Neuron (in vitro differentiated cells): ENCODE results near the gene WFS1.

Experiments used
- H2AFZ ChIP-seq: one replicate; pipeline ENCODE4 v1.6.1; 2013; ENCODE audit warnings: low read depth, mild to moderate bottlenecking, inconsistent platforms, low read length, moderate library complexity
- H3K27me3 ChIP-seq: one replicate; pipeline ENCODE4 v1.6.1; 2013; ENCODE audit warnings: low read length; ENCODE audit not compliant: insufficient read depth
- H3K36me3 ChIP-seq: one replicate; pipeline ENCODE4 v1.6.1; 2013; ENCODE audit warnings: low read length; ENCODE audit not compliant: insufficient read depth
- H3K4me1 ChIP-seq: one replicate; pipeline ENCODE4 v1.6.1; 2013; ENCODE audit warnings: low read length; ENCODE audit not compliant: insufficient read depth
- H3K4me3 ChIP-seq: 2 replicates; pipeline ENCODE4 v1.5.1; 2013; ENCODE audit warnings: mild to moderate bottlenecking, low read length, moderate library complexity
- H3K9me3 ChIP-seq: one replicate; pipeline ENCODE4 v1.6.1; 2013; ENCODE audit warnings: low read length

Gene WFS1

DNA sequence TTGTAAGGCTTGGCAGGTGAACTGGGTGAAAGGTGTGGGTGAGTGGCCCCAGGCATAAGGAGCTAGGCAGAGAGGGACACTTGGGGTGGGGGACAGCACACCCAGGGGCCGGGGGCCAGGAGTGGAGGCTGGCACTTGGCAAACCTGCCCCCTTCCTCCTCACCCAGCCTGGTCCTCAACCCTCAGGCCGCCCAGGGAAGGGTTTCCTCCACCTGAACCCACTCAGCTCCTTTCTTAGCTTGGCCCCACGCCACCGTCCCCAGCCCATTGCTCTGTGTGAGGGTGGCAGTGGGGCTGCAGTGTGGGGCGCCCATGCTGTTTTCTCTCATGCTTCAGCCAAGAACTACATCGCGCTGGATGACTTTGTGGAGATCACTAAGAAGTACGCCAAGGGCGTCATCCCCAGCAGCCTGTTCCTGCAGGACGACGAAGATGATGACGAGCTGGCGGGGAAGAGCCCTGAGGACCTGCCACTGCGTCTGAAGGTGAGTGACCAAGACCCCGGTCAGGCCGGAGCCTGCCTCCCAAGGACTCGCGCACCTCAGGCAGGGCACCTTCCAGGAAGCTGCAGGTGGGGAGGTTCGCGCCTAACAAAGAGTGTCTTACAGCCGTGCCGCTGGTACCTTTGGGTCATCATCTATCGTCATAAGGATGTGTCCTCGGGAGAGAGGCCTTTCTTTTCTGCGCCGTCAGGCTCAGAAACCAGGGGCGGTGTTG, 25.2 kb downstream of the WFS1 start:
- Histone ChIP-seq H3K4me1 (no peaks in the 10 kb centered on the region), H3K9me3 (no peaks in the 10 kb centered on the region), H3K27me3 (no peaks in the 10 kb centered on the region), H2AFZ (no peak overlapping the region), H3K4me3 (no peak overlapping the region), H3K36me3 (peaks cover 23% of the 10 kb centered on the region)

DNA sequence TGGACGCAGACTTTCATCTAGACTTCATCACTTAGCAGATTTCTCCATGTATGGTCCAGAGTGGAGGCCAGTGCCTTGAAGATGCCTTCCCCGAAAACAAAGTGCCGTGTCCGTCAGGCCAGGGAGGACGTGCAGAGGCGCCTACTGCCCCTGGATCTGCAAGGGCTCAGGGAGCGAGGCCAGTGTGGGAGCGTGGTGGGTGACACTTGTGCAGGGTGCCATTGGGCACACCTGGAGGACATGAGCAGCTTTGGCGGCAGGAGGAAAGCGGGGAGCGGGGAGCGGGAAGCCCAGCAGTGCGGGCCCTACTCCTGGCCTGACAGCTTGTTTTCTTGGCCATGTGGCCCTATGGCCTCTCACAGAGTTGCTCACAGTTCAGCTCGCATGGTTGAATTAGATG, 25.8 kb downstream of the WFS1 start:
- Histone ChIP-seq H3K9me3 (no peaks in the 10 kb centered on the region), H3K4me3 (no peak overlapping the region), H3K4me1 (no peaks in the 10 kb centered on the region), H2AFZ (no peak overlapping the region), H3K36me3 (peaks cover 22% of the 10 kb centered on the region), H3K27me3 (no peaks in the 10 kb centered on the region)

- Histone ChIP-seq H3K4me1 (no peaks in the 10 kb centered on the region), H2AFZ (no peak overlapping the region), H3K36me3 (peaks cover 24% of the 10 kb centered on the region), H3K27me3 (no peaks in the 10 kb centered on the region), H3K4me3 (no peak overlapping the region), H3K9me3 (no peaks in the 10 kb centered on the region)
Observed at GRCh38 chr4:6296026-6296425, 26.4 kb downstream of the WFS1 start.

GRCh38 chr4:6297266-6297815, 27.7 kb downstream of the WFS1 start:
- H3K27me3 ChIP-seq: no peaks in the 10 kb centered on the region
- no peaks in the 10 kb centered on the region for H3K4me1 ChIP-seq
- no peak overlapping the region for H3K4me3 ChIP-seq
- H3K36me3 ChIP-seq: peaks cover 34% of the 10 kb centered on the region
- H2AFZ ChIP-seq: no peak overlapping the region
- no peaks in the 10 kb centered on the region for H3K9me3 ChIP-seq

- H3K9me3 ChIP-seq: no peaks in the 10 kb centered on the region
- H2AFZ ChIP-seq: no peak overlapping the region
- no peaks in the 10 kb centered on the region for H3K4me1 ChIP-seq
- peaks cover 36% of the 10 kb centered on the region for H3K36me3 ChIP-seq
- no peak overlapping the region for H3K4me3 ChIP-seq
- H3K27me3 ChIP-seq: no peaks in the 10 kb centered on the region
Observed at GRCh38 chr4:6298035-6298434, 28.4 kb downstream of the WFS1 start.

GRCh38 chr4:6298852-6299251, 29.2 kb downstream of the WFS1 start:
- H3K4me3 ChIP-seq: no peak overlapping the region
- H3K27me3 ChIP-seq: no peaks in the 10 kb centered on the region
- peaks cover 36% of the 10 kb centered on the region for H3K36me3 ChIP-seq
- no peaks in the 10 kb centered on the region for H3K4me1 ChIP-seq
- no peaks in the 10 kb centered on the region for H3K9me3 ChIP-seq
- H2AFZ ChIP-seq: no peak overlapping the region

GRCh38 chr4:6299875-6300274, 30.2 kb downstream of the WFS1 start:
- H3K9me3 ChIP-seq: no peaks in the 10 kb centered on the region
- no peaks in the 10 kb centered on the region for H3K4me1 ChIP-seq
- H2AFZ ChIP-seq: no peak overlapping the region
- H3K27me3 ChIP-seq: no peaks in the 10 kb centered on the region
- peaks cover 27% of the 10 kb centered on the region for H3K36me3 ChIP-seq
- H3K4me3 ChIP-seq: no peak overlapping the region

DNA sequence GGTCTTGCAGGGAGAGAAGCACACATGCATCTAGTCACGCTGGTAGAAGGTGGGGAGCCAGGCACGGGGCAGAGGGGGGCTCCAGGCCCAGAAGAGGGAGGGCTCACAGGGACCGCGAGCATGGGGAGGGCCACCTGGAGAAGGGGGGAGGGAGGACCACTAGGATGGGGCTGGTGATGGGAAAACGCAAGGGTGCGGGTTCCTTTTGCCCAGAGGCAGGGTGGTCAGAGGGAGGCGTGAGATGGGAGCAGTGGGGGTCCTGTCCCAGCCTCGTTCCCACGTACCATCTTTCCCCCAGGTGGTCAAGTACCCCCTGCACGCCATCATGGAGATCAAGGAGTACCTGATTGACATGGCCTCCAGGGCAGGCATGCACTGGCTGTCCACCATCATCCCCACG, 30.7 kb downstream of the WFS1 start:
- Histone ChIP-seq H3K4me1 (no peaks in the 10 kb centered on the region), H3K36me3 (peaks cover 23% of the 10 kb centered on the region), H2AFZ (no peak overlapping the region), H3K27me3 (no peaks in the 10 kb centered on the region), H3K4me3 (no peak overlapping the region), H3K9me3 (no peaks in the 10 kb centered on the region)

DNA sequence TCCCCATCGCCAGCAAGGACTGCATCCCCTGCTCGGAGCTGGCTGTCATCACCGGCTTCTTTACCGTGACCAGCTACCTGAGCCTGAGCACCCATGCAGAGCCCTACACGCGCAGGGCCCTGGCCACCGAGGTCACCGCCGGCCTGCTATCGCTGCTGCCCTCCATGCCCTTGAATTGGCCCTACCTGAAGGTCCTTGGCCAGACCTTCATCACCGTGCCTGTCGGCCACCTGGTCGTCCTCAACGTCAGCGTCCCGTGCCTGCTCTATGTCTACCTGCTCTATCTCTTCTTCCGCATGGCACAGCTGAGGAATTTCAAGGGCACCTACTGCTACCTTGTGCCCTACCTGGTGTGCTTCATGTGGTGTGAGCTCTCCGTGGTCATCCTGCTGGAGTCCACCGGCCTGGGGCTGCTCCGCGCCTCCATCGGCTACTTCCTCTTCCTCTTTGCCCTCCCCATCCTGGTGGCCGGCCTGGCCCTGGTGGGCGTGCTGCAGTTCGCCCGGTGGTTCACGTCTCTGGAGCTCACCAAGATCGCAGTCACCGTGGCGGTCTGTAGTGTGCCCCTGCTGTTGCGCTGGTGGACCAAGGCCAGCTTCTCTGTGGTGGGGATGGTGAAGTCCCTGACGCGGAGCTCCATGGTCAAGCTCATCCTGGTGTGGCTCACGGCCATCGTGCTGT, 31.5 kb downstream of the WFS1 start:
- H3K27me3 ChIP-seq: no peaks in the 10 kb centered on the region
- no peaks in the 10 kb centered on the region for H3K9me3 ChIP-seq
- H3K36me3 ChIP-seq: peaks cover 23% of the 10 kb centered on the region
- H3K4me1 ChIP-seq: no peaks in the 10 kb centered on the region
- no peak overlapping the region for H2AFZ ChIP-seq
- no peak overlapping the region for H3K4me3 ChIP-seq

- no peak overlapping the region for H3K4me3 ChIP-seq
- H2AFZ ChIP-seq: no peak overlapping the region
- no peaks in the 10 kb centered on the region for H3K9me3 ChIP-seq
- peaks cover 3% of the 10 kb centered on the region for H3K4me1 ChIP-seq
- peaks cover 23% of the 10 kb centered on the region for H3K36me3 ChIP-seq
- H3K27me3 ChIP-seq: no peaks in the 10 kb centered on the region
Observed at GRCh38 chr4:6301732-6302442, 32.2 kb downstream of the WFS1 start.

- no peaks in the 10 kb centered on the region for H3K9me3 ChIP-seq
- no peak overlapping the region for H3K4me3 ChIP-seq
- no peaks in the 10 kb centered on the region for H3K27me3 ChIP-seq
- H3K4me1 ChIP-seq: peaks cover 3% of the 10 kb centered on the region
- H2AFZ ChIP-seq: no peak overlapping the region
- H3K36me3 ChIP-seq: peaks cover 23% of the 10 kb centered on the region
Observed at GRCh38 chr4:6302869-6303268, 33.2 kb downstream of the WFS1 start.

- H3K27me3 ChIP-seq: no peaks in the 10 kb centered on the region
- H3K36me3 ChIP-seq: peaks cover 23% of the 10 kb centered on the region
- peaks cover 3% of the 10 kb centered on the region for H3K4me1 ChIP-seq
- H3K4me3 ChIP-seq: no peak overlapping the region
- no peak overlapping the region for H2AFZ ChIP-seq
- no peaks in the 10 kb centered on the region for H3K9me3 ChIP-seq
Observed at GRCh38 chr4:6303943-6304342, 34.3 kb downstream of the WFS1 start.

- no peak overlapping the region for H2AFZ ChIP-seq
- H3K27me3 ChIP-seq: no peaks in the 10 kb centered on the region
Observed at GRCh38 chr4:6306299-6306698, 36.6 kb downstream of the WFS1 start.

More at GRCh38 chr4:6306299-6306698, 36.6 kb downstream of the WFS1 start:
- no peak overlapping the region for H3K4me3 ChIP-seq
- no peaks in the 10 kb centered on the region for H3K9me3 ChIP-seq
- H3K4me1 ChIP-seq: peaks cover 3% of the 10 kb centered on the region
- peaks cover 15% of the 10 kb centered on the region for H3K36me3 ChIP-seq
